HG03442 (cell line): Measurements from ENCODE around the gene LYST.

Source experiments
- ATAC-seq: cut with Tn5 transposase; IDR thresholded peaks from one replicate; pipeline ENCODE4 v1.9.1; 2021; ENCODE audit warnings: mild to moderate bottlenecking, moderate library complexity; ENCODE audit not compliant: unreplicated experiment

The LYST gene

GRCh38 chr1:235725434-235725833 is 141.3 kb downstream of the LYST start:
- ATAC-seq, result no peak

DNA sequence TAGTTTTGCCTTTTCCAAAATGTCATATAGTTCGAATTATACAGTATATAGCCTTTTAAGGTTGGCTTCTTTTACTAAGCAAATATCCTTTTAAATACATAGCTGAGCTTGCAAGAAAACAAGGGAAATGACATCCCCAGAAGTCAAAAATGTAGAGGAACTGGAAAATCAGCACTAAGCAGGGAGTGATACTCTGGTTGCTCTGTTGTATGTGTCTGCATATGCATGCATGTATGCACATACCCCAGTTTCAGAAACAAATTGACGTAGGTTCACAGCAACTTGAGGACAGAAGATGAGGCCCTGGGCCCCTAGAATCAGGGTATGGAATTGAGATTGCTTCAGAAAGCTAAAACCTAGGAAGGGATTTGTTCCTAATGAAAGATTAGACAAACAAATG is 142.0 kb downstream of the LYST start:
- ATAC-seq, result no peak

DNA sequence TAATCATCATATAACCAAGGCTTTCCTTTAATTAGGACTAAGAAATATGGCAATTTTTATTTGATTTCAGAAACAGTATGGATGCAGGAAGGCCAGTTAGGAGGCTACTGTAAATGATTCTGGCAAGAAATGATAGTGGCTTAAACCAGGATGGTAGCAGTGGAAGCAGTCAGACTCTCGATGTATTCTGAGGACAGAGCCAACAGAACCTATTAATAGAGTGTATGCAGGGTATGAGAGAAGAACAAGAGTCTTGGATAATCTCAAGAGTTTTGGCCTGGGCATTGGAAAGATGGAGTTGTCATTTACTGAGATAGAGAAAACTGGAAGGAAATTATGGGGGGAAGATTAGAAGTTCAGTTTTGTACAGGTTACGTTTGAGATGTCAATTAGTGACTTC is 143.8 kb downstream of the LYST start:
- ATAC-seq, result no peak

DNA sequence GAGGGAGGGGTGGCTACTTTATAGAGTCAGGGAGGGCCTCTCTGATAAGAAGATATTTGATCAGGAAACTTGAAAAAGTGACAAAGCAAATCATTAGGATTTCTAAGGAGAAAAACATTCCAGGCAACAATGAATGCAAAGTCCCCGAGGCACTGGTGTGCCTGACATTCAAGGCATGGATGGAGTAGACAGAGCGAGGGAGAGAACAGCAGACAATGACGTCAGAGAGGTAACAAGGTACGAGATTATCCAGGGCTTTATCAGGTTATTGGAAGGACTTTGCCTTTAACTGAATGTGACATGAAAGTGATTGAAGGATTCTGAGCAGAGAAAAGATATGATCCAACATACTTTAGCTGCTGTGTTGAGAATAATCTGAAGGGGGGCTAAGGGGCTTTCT is 144.7 kb downstream of the LYST start:
- ATAC-seq, result no peak

- no peak for ATAC-seq
Observed at GRCh38 chr1:235720544-235720943, 146.2 kb downstream of the LYST start.

- no peak for ATAC-seq
Observed at GRCh38 chr1:235714205-235714897, 152.4 kb downstream of the LYST start.

DNA sequence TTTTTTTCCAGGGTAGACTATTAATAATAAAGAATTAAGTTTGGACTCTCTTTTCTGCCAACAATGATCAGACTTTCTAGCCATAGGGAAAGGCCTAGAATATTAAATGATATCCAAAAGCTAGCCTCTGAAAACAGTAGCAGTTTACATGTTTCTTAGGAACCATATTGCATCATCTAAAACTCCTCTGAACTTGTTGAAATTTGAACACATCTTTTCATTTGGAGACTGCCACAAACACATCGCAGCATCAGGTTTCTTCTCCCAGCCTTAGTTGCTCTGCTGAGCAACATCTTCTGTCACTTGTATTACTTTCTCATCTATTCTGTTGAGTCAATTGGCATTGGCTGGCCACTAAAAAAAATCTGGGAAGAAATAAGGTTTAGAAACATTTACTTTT is 153.9 kb downstream of the LYST start:
- no peak for ATAC-seq

DNA sequence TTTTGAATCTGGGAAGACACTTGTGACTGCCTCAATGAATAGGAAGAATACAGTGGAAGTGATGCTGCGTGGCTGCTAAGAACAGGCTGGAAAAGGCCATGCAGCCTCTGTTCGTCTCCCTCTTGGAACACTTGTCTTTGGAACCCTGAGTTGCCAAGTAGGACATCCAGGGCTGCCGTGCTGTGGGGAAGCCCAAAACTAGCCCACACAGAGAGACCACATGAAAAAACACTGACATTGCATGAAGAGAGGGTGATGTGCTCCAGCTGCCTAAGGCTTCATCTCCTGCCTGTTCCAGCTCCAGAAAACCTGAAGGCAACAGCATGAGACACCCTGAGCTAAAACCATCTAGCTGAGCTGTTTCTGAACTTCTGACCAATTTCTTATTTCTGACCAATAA is 156.0 kb downstream of the LYST start:
- no peak for ATAC-seq

DNA sequence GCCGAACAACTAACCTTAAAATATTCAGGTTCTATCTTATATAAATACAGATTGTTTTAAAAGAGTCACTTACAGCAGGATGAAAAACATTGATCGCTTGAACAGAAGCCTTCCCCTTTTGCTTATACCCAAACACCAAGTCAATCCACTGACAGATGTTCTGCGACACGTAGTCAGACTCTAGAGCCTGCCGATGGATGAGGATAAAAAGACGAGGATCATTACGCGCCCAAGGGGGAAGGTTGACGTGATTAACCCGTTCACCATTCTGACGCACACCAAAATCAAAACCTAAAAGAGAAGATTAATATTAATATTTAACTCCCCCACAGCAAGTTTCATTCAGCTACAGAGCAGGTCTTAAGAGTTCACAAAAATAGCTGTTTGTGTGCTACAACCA is 157.7 kb downstream of the LYST start:
- ATAC-seq, result no peak

GRCh38 chr1:235708390-235708962 is 158.2 kb downstream of the LYST start:
- no peak for ATAC-seq

GRCh38 chr1:235703506-235703905 is 163.2 kb downstream of the LYST start:
- no peak for ATAC-seq

DNA sequence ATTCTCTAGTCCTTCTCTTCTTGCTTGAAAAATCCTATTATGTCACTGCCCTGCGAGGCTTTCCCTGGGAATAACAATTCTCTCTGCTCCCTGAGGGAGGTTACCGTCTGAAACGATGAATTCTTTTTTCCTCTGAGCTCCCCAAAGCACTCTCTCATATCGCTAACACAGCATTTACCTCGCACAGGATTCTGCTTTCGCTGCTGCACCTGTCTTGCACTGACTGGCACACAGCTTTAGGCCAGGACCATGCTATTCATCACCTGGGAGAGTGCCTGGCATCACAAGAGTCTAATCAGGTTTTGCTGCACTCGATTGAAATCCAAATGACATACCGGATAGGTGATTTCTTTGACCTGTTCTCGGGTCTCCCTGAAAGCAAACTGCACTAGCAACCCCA is 164.3 kb downstream of the LYST start:
- no peak for ATAC-seq

GRCh38 chr1:235697508-235697907 is 169.2 kb downstream of the LYST start:
- peak; percentile 65 for ATAC-seq

DNA sequence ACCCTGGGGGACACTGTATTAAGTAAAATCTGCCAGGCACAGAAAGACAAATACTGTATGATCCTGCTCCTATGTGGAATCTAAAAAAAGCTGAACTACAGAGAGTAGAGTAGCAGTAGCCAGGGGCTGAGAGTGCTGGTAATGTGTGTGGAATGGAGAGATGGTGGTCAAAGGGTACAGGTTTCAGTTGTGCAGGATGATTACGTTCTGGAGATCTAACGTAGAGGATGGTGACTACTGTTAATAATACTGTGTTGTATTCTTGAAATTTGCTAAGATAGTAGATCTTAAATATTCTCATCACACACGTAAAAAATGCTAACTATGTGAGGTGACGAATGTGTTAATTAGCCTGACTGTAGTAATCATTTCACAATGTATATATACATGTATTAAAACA is 177.3 kb downstream of the LYST start:
- ATAC-seq, result no peak

DNA sequence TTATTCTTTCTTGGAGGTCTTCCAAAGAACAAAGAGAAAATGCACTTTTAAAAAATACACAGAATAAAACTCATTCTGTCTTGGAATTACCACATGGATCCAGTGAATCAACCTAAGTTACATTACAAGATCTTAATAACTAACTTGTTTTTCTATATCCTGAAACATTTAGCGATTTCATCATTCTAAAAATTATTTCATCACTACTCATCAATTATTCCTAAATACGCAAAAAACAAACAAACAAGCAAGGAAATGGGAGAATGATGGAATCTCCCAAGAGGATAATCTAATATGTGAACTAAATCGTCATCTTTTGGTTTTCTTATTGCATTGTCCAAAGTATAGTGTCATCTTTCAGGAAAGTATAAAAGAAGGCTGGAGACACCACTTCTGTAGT is 178.6 kb downstream of the LYST start:
- no peak for ATAC-seq

DNA sequence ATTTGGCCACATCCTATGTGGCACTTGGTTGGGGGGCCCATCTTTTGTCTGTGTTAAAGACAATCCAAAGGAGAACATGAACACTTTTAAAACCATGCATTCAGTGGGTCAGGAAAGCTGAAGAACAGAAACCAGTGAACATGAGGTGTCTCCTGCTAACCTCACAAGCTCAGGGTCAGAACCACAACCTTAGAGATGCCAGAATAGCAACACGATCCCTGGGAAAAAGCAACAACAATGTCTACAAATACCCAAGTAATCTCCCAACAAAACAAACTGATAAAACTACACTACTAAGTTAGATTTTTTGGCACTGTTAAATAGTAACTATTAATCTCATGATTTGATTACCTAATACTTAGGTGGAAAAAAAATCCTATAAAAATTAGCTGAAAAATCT is 183.1 kb downstream of the LYST start:
- ATAC-seq, result no peak

DNA sequence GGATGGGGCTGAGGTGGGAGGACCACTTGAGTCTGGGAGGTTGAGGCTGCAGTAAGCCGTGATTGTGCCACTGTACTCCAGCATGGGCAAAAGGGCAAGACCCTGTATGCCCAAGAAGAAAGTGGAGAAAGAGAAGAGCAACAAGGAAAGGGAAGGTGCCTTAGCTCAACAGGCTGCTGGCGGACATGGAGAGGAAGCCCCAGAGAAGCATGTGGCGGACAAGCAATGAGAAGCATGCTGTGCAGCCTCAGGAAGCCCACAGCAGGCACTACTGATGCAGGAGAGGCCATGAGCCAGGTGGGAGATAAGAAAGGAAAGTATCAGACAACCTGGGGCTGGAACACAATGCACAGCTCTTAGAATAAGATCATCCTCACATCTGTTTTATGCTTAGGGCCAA is 184.5 kb downstream of the LYST start:
- ATAC-seq, result no peak

- ATAC-seq, result no peak
Observed at GRCh38 chr1:235679644-235680043, 187.1 kb downstream of the LYST start.

DNA sequence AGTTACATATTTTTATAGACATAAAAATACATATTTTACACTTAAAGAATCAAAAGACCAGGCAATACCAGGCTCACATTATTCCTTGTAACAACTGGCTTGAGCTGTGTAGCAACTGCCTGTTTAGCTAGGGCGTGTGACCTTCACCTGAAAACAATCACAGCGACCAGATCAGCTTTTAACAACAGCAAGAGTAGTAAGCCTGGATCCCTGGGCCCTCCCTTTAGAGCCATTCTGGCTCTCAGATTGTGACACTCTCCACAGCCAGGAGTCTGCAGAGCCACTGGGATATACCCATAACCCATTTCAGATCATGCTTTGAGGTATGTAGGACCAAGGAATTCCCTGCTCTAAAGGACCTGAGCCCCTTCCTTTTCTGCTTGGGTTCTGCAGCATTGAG is 187.7 kb downstream of the LYST start:
- ATAC-seq, result no peak

DNA sequence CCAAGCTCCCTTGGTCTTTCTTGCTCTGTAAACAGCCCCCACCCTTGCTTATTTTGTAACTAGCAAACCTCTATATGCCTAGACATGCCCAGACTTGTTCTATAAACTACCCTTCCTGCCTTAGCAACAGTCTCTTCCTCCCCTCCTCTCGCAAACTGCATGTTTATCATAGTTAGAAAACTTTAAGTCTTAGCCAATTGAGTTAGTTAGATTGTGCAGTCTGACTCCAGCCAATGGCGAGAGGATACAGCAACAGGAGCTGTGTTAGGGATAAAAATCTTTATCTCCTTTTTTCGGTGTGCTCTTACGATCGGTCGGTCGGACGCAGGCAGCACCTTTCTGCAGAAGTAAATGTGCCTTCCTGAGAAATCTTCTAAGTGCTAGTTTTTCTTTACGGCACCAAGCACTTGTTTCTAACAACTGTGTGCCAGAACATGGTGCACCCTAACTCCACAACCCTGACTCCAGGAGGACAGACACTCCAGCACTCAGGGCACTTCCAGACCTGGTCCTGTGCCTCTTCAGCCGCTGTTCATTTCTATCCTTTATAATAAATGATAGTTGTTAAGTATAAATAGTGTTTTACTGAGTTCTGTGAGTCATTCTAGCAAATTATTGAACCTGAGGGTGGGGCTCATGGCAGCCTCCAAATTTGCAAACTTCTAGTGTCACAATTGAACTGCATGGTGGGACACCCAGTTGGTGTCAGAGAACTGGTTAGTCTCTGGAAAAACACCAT is 191.4 kb downstream of the LYST start:
- no peak for ATAC-seq

DNA sequence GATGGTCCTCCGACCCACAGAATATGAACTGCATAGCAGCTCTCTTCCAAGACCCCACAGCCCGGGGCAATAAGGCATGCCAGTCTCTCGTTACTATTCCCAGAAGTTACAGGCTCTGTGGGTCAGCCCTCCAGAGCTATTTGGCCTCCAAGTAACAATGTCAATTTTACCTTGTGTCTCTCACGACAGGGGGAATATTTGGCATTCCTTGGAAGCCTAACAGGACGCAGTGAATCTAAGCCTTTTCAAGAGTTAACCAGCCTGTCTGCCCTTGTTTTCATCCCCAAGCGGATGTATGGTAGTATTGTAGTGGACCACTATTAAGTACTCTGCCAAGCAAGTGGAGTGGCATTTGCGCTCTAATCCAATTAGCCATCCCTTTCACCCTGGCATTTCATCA is 192.7 kb downstream of the LYST start:
- no peak for ATAC-seq

DNA sequence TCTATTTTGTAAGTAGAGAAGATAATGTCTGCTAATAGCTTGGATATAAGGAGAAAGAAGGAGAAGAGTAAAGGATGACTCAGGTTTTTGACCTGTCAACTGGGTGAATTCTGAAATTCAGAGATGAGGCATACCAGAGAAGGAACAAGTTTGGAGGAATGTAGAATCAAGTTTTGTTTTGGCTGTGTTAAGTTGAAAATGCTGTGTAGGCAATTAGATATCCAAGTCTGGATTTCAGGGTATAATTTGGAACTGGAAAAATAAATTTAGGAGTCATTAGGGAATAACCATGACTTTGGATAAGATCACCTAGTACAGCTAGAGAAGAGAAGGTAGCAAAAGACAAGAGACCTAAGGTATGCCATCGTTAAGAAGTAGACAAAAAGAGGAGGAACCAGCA is 194.7 kb downstream of the LYST start:
- ATAC-seq, result no peak
